DND-41 (cell line): ENCODE data around the gene STAM2.
A peak's percentile ranks its signal among the peaks of the same experiment; 100 is the strongest.
"Not testable (repeated sequence)": the region's sequence is repeated elsewhere in the genome, so short reads cannot be mapped to it uniquely, and the experiment has no call there.

Experiments
- ATAC-seq: fragments of 200-7000 bp; cut with Tn5 transposase; 3 replicates; pipeline ENCODE4 v1.9.1; 2021; ENCODE audit warnings: low read depth; ENCODE audit not compliant: insufficient read depth
- DNase-seq: peaks from one replicate; pipeline ENCODE4 v3.0.0-alpha.2; 2020
- H2AFZ ChIP-seq: 2 replicates; pipeline ENCODE4 v1.6.0; 2012; ENCODE audit warnings: low read depth, low read length
- H3K27ac ChIP-seq: 2 replicates; pipeline ENCODE4 v1.5.1; 2012; ENCODE audit warnings: low read length, inconsistent platforms
- H3K27me3 ChIP-seq: fragments of 200-600 bp; sonication (generic); 2 replicates; pipeline ENCODE4 v1.6.0; 2012; ENCODE audit warnings: low read length, mild to moderate bottlenecking, inconsistent platforms; ENCODE audit not compliant: insufficient read depth, poor library complexity
- H3K36me3 ChIP-seq: 2 replicates; pipeline ENCODE4 v1.5.1; 2012; ENCODE audit warnings: low read length, inconsistent platforms; ENCODE audit not compliant: insufficient read depth
- H3K4me1 ChIP-seq: 2 replicates; pipeline ENCODE4 v1.5.1; 2012; ENCODE audit warnings: mild to moderate bottlenecking, low read length; ENCODE audit not compliant: insufficient read depth
- H3K4me2 ChIP-seq: 2 replicates; pipeline ENCODE4 v1.6.0; 2012; ENCODE audit warnings: mild to moderate bottlenecking, moderate library complexity, low read length, inconsistent platforms; ENCODE audit not compliant: insufficient read depth
- H3K4me3 ChIP-seq, 2 experiments: fragments of 200-600 bp in 1 of 2; shearing (Covaris generic) in 1 of 2; 2 replicates each; pipeline ENCODE4 v1.5.1; 2012 to 2016; ENCODE audit warnings: inconsistent platforms in 2 of 2, low read length in 2 of 2, mild to moderate bottlenecking in 2 of 2, low read depth in 1 of 2, moderate library complexity in 1 of 2
- H3K79me2 ChIP-seq: 2 replicates; pipeline ENCODE4 v1.6.0; 2012; ENCODE audit warnings: low read length, inconsistent platforms; ENCODE audit not compliant: insufficient read depth
- H3K9ac ChIP-seq: 2 replicates; pipeline ENCODE4 v1.6.0; 2012; ENCODE audit warnings: low read depth, mild to moderate bottlenecking, inconsistent platforms, low read length, moderate library complexity
- H3K9me3 ChIP-seq: 2 replicates; pipeline ENCODE4 v1.5.1; 2012; ENCODE audit warnings: low read length, moderate library complexity, mild to moderate bottlenecking, inconsistent platforms; ENCODE audit not compliant: insufficient read depth, severe bottlenecking
- H4K20me1 ChIP-seq: 2 replicates; pipeline ENCODE4 v1.6.0; 2012; ENCODE audit warnings: low read length; ENCODE audit not compliant: insufficient read depth
- EZH2 ChIP-seq: IDR thresholded peaks from 3 replicates; pipeline ENCODE4 v1.6.1; 2012; ENCODE audit warnings: borderline replicate concordance, low read depth, mild to moderate bottlenecking, moderate library complexity, low read length, inconsistent platforms; ENCODE audit not compliant: severe bottlenecking
- TF ChIP-seq, protein P1 (sequence below): IDR thresholded peaks from 2 replicates; pipeline ENCODE4 v1.5.1; 2012; ENCODE audit warnings: borderline replicate concordance, low read length, moderate library complexity, mild to moderate bottlenecking; ENCODE audit not compliant: poor library complexity, severe bottlenecking; ENCODE audit errors: extremely low read depth

Gene STAM2

DNA sequence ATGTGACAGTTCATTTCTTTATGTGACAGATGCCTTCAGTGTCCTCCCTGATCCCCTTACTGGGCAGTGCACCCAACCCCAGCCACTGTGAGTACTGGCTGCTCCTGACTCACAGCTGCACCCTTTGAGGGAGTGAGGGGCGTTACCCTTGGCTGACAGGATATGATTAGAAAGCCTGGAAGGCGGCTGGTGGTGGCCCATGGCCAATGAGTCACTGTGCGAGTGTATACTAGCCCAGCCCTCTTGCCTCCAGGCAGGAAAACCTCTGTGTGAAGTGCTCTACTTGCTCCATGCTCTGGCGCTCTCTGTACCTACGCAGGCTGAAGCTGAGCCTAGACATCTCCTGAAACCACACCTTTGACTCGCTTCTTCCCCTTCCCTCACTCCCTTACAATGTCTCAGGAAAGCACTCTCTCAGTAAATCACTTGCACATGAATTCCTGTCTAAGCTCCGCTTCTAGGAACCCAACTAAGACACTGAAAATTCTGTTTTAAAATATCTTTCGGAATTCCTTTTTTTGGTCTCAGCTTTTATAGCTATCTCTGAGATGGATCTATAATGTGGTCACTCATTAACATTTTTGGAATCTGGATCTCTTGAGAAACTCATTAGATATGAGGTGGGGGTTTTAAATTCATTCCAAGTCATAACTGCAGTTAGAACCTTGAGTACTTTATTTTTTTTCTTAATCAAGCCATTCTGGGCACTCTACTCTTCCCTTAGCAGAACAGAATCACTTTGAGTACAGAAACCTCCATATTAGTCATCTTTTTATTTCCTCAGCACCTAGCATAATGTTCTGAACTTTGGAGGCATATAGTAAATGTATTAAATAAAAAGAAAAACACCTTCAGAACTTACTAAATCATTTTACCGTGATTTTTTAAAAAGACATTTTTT, 25.3 kb upstream of the STAM2 start:
- ATAC-seq (peak; percentile 82), DNase-seq (peak; percentile 26)
- no peak overlapping the region for H3K4me2 ChIP-seq

DNA sequence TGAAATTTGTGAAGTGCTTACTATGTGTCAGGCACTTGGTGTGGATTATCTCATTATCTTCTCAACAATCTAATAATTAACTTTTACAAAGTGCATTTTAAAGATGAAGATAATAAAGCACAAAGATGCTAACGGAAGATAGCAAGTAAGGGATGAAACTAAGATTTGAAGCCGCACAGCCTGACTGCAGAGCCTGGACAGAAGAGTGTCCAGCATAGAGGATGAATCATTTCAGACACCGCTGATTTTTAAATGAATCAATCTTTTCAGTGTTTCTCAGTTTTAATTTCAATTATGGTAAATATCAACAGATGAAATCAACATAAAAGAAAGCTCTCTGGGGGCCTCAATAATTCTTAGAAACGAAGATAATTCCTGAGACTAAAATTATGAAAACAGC, 24.5 kb upstream of the STAM2 start:
- no peak overlapping the region for H3K27ac ChIP-seq

More for the DNA sequence above, 25.3 kb upstream of the STAM2 start:
- no peak overlapping the region for H3K4me3 ChIP-seq
- H3K4me1 ChIP-seq = no peaks in the 10 kb centered on the region
- H3K27ac ChIP-seq = no peak overlapping the region
- no peaks in the 10 kb centered on the region for H4K20me1 ChIP-seq
- H3K27me3 ChIP-seq = peaks cover 4% of the 10 kb centered on the region
- TF ChIP-seq EZH2 = no peak
- TF ChIP-seq, protein P1, sequence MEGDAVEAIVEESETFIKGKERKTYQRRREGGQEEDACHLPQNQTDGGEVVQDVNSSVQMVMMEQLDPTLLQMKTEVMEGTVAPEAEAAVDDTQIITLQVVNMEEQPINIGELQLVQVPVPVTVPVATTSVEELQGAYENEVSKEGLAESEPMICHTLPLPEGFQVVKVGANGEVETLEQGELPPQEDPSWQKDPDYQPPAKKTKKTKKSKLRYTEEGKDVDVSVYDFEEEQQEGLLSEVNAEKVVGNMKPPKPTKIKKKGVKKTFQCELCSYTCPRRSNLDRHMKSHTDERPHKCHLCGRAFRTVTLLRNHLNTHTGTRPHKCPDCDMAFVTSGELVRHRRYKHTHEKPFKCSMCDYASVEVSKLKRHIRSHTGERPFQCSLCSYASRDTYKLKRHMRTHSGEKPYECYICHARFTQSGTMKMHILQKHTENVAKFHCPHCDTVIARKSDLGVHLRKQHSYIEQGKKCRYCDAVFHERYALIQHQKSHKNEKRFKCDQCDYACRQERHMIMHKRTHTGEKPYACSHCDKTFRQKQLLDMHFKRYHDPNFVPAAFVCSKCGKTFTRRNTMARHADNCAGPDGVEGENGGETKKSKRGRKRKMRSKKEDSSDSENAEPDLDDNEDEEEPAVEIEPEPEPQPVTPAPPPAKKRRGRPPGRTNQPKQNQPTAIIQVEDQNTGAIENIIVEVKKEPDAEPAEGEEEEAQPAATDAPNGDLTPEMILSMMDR = no peak
- no peak overlapping the region for H3K9ac ChIP-seq
- no peaks in the 10 kb centered on the region for H3K36me3 ChIP-seq
- no peak overlapping the region for H2AFZ ChIP-seq
- H3K9me3 ChIP-seq = no peaks in the 10 kb centered on the region
- no peaks in the 10 kb centered on the region for H3K79me2 ChIP-seq

DNA sequence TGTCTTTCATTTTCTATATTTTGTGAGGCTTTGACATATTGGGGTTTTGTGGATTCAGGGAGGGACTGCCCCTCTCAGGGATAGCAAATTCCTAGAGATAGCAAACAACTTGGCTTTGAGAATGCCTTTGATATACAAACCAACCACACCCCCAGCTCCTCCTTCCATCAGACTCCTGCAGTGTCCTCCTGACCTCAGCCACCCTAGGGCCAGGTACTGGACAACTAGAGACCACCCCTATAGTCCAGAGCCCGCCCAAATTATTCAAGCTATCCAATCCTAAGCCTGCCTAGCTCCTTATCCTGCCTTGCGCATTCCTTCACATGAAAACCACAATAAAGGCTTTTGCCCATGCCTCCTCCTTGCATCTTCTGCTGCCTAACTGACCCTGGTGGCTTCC, 22.9 kb upstream of the STAM2 start:
- Histone ChIP-seq H3K4me3 (no peak overlapping the region), H3K36me3 (no peaks in the 10 kb centered on the region), H3K27me3 (peaks cover 4% of the 10 kb centered on the region), H3K9ac (no peak overlapping the region), H3K79me2 (no peaks in the 10 kb centered on the region), H3K4me2 (no peak overlapping the region), H3K27ac (no peak overlapping the region), H4K20me1 (no peaks in the 10 kb centered on the region), H2AFZ (no peak overlapping the region), H3K4me1 (no peaks in the 10 kb centered on the region), H3K9me3 (no peaks in the 10 kb centered on the region)
- DNase-seq = no peak
- TF ChIP-seq EZH2 = no peak
- TF ChIP-seq, protein P1 = no peak
- ATAC-seq = no peak

More for the DNA sequence above, 24.5 kb upstream of the STAM2 start:
- H3K4me3 ChIP-seq = no peak overlapping the region
- H3K4me1 ChIP-seq = no peaks in the 10 kb centered on the region
- ATAC-seq (no peak), DNase-seq (no peak)
- no peaks in the 10 kb centered on the region for H3K79me2 ChIP-seq
- H3K27me3 ChIP-seq = peaks cover 4% of the 10 kb centered on the region
- no peak overlapping the region for H2AFZ ChIP-seq
- no peaks in the 10 kb centered on the region for H3K9me3 ChIP-seq
- no peaks in the 10 kb centered on the region for H4K20me1 ChIP-seq
- no peak overlapping the region for H3K4me2 ChIP-seq
- TF ChIP-seq, protein P1 = no peak
- no peak for TF ChIP-seq EZH2
- H3K36me3 ChIP-seq = no peaks in the 10 kb centered on the region
- H3K9ac ChIP-seq = no peak overlapping the region

DNA sequence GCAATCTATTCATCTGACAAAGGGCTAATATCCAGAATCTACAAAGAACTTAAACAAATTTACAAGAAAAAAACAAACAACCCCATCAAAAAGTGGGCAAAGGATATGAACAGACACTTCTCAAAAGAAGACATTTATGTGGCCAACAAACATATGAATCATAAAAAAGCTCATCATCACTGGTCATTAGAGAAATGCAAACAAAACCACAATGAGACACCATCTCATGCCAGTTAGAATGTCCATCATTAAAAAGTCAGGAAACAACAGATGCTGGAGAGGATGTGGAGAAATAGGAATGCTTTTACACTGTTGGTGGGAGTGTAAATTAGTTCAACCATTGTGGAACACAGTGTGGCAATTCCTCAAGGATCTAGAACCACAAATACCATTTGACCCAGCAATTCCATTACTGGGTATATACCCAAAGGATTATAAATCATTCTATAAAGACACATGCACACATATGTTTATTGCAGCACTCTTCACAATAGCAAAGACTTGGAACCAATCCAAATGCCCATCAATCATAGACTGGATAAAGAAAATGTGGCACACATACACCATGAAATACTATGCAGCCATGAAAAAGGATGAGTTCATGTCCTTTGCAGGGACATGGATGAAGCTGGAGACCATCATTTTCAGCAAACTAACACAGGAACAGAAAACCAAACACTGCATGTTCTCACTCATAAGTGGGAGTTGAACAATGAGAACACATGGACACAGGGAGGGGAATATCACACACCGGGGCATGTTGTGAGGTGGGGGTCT, 22.1 kb upstream of the STAM2 start:
- H3K4me3 ChIP-seq, H3K9ac ChIP-seq, H3K4me2 ChIP-seq, DNase-seq, H3K4me1 ChIP-seq, H3K27ac ChIP-seq, H2AFZ ChIP-seq, H3K27me3 ChIP-seq, H3K36me3 ChIP-seq, ATAC-seq, H3K9me3 ChIP-seq, H3K79me2 ChIP-seq, H4K20me1 ChIP-seq: not testable (repeated sequence)
